RKO (cell line): Measurements from ENCODE around the gene TENT4A.
A peak's percentile ranks its signal among the peaks of the same experiment; 100 is the strongest.

Experiments
- DNase-seq: peaks from one replicate; pipeline ENCODE4 v3.0.0-alpha.2; 2016; ENCODE audit warnings: low spot score

The TENT4A gene

GRCh38 chr5:6752782-6753181, 39.5 kb downstream of the TENT4A start:
- no peak for DNase-seq

GRCh38 chr5:6753851-6754250, 40.6 kb downstream of the TENT4A start:
- no peak for DNase-seq

GRCh38 chr5:6754766-6755165, 41.5 kb downstream of the TENT4A start:
- DNase-seq: no peak

- no peak for DNase-seq
These were observed 42.3 kb downstream of the TENT4A start for GRCh38 chr5:6755519-6755918.

- DNase-seq: no peak
These were observed 42.7 kb downstream of the TENT4A start for GRCh38 chr5:6755941-6756340.

- DNase-seq: no peak
These were observed 44.3 kb downstream of the TENT4A start for GRCh38 chr5:6757414-6757969.

- no peak for DNase-seq
These were observed 45.0 kb downstream of the TENT4A start for GRCh38 chr5:6758236-6758635.

- no peak for DNase-seq
These were observed 45.5 kb downstream of the TENT4A start for GRCh38 chr5:6758706-6759105.

- DNase-seq: peak; percentile 4
These were observed 46.2 kb downstream of the TENT4A start for GRCh38 chr5:6759401-6759800.

- no peak for DNase-seq
These were observed 46.8 kb downstream of the TENT4A start for GRCh38 chr5:6759983-6760382.

GRCh38 chr5:6760686-6761085, 47.5 kb downstream of the TENT4A start:
- no peak for DNase-seq

- DNase-seq: no peak
These were observed 48.1 kb downstream of the TENT4A start for GRCh38 chr5:6761333-6761732.

GRCh38 chr5:6762116-6762515, 48.9 kb downstream of the TENT4A start:
- no peak for DNase-seq

- no peak for DNase-seq
These were observed 49.5 kb downstream of the TENT4A start for GRCh38 chr5:6762697-6763096.

GRCh38 chr5:6763191-6763590, 50.0 kb downstream of the TENT4A start:
- DNase-seq: no peak

- DNase-seq: peak; percentile 38
These were observed 52.6 kb downstream of the TENT4A start for GRCh38 chr5:6765612-6766525.

GRCh38 chr5:6766604-6767093, 53.4 kb downstream of the TENT4A start:
- DNase-seq: peak; percentile 63

- no peak for DNase-seq
These were observed 54.3 kb downstream of the TENT4A start for GRCh38 chr5:6767481-6768063.

GRCh38 chr5:6768590-6769230, 55.5 kb downstream of the TENT4A start:
- no peak for DNase-seq

GRCh38 chr5:6770826-6771607, 57.8 kb downstream of the TENT4A start:
- no peak for DNase-seq

- DNase-seq: no peak
These were observed 59.7 kb downstream of the TENT4A start for GRCh38 chr5:6772886-6773285.
